ENCODE measurements around the gene NDUFAB1. TPM values are rescaled to one million over a fixed set of nuclear protein-coding genes. Genes with fewer than 3 reads are reported as not detected.
A peak's percentile ranks its signal among the peaks of the same experiment; 100 is the strongest.

The NDUFAB1 gene
- polyA plus RNA-seq, 2 of the 4 experiments (the other 2 are of a cell fraction) = 167 to 277 TPM

GRCh38 chr16:23567602-23568001, 28.5 kb downstream of the NDUFAB1 start:
- no peak overlapping the region for H3K27ac ChIP-seq
- CTCF ChIA-PET = interaction anchor here (1.7 to 5.1 kb wide), 2 partner anchors 9 to 17 kb away, joined by 3 to 20 read pairs; partner anchors contain the start of genes EARS2 and UBFD1
- no peak overlapping the region for H3K4me2 ChIP-seq
- no peak overlapping the region for H3K4me3 ChIP-seq
- ATAC-seq (peak; percentile 36 to 49; a peak in 3 of 6 replicates), DNase-seq (ENCODE audit: low read depth in 1 of 2, low spot score in 1 of 2) (no peak), FAIRE-seq (no peak)
- no peaks in the 10 kb centered on the region for H3K4me1 ChIP-seq
- TF ChIP-seq CHD4 (IDR thresholded peaks at IDR 0.05; ENCODE audit: borderline replicate concordance) (no peak), ATOH8 (CRISPR knock-in tag; IDR thresholded peaks at IDR 0.05; ENCODE audit: low read depth) (no peak), RCOR1 (IDR thresholded peaks at IDR 0.05; ENCODE audit: low read depth, low read length) (no peak), POLR2AphosphoS2 (conservative IDR thresholded peaks at IDR 0.05; ENCODE audit: low read length) (no peak), RFX5 (IDR thresholded peaks at IDR 0.05) (no peak), EP300 (IDR thresholded peaks at IDR 0.05) (no peak), HOXA7 (CRISPR knock-in tag; IDR thresholded peaks at IDR 0.05) (no peak), NFE2L2 (conservative IDR thresholded peaks at IDR 0.05; ENCODE audit: low read length) (no peak), FOXS1 (CRISPR knock-in tag; IDR thresholded peaks at IDR 0.05) (no peak), HMGXB4 (CRISPR knock-in tag; IDR thresholded peaks at IDR 0.05; ENCODE audit: borderline replicate concordance) (no peak), SMC3 (IDR thresholded peaks at IDR 0.05) (no peak), GATA3 (IDR thresholded peaks at IDR 0.05; ENCODE audit: borderline replicate concordance) (no peak), CBX8 (IDR thresholded peaks at IDR 0.05) (no peak), ZNF302 (CRISPR knock-in tag; IDR thresholded peaks at IDR 0.05) (no peak), ESRRA (IDR thresholded peaks at IDR 0.05; ENCODE audit: borderline replicate concordance, low read length) (no peak), MAX (IDR thresholded peaks at IDR 0.05) (no peak), CEBPB (IDR thresholded peaks at IDR 0.05) (no peak), RNF2 (IDR thresholded peaks at IDR 0.05; ENCODE audit: borderline replicate concordance, low read depth) (no peak)
- WGBS (ENCODE audit: missing lambda C conversion rate) = 90% methylated on average over 3 of the region's 3 CpGs
- POLR2A ChIA-PET = no interaction called here
- H3K9me3 ChIP-seq = no peaks in the 10 kb centered on the region

GRCh38 chr16:23566724-23567123, 29.4 kb downstream of the NDUFAB1 start:
- CTCF ChIA-PET = interaction anchor here (1.7 to 2.2 kb wide), 2 partner anchors 9 to 18 kb away, joined by 3 to 6 read pairs; partner anchors contain the start of genes EARS2 and UBFD1
- Histone ChIP-seq H3K4me1 (no peaks in the 10 kb centered on the region), H3K4me3 (no peak overlapping the region), H3K4me2 (no peak overlapping the region), H3K27ac (no peak overlapping the region), H3K9me3 (no peaks in the 10 kb centered on the region)
- DNase-seq (ENCODE audit: low read depth in 1 of 2, low spot score in 1 of 2) (no peak), ATAC-seq (no peak), FAIRE-seq (no peak)
- WGBS (ENCODE audit: missing lambda C conversion rate) = 90% methylated on average over 8 of the region's 8 CpGs
- POLR2A ChIA-PET = interaction anchor here (0.7 kb wide), 1 partner anchor 8 kb away, joined by 5 read pairs; no protein-coding TSS in a partner anchor
- TF ChIP-seq SREBF2 (IDR thresholded peaks at IDR 0.05) = no peak
- no peak for TF ChIP-seq CBX2 (IDR thresholded peaks at IDR 0.05; ENCODE audit: borderline replicate concordance, low read depth)
- no peak for TF ChIP-seq HOXB5 (CRISPR knock-in tag; IDR thresholded peaks at IDR 0.05)
- no peak for TF ChIP-seq NR3C1 (IDR thresholded peaks at IDR 0.05)
- no peak for TF ChIP-seq EHMT2 (IDR thresholded peaks at IDR 0.05; ENCODE audit: low read depth)
- no peak for TF ChIP-seq RFX5 (IDR thresholded peaks at IDR 0.05)
- TF ChIP-seq ZC3H11A (IDR thresholded peaks at IDR 0.05) = no peak
- no peak for TF ChIP-seq TFCP2L1 (CRISPR knock-in tag; IDR thresholded peaks at IDR 0.05)
- TF ChIP-seq ESRRA (IDR thresholded peaks at IDR 0.05; ENCODE audit: borderline replicate concordance, low read length) = no peak
- TF ChIP-seq POLR2A (IDR thresholded peaks at IDR 0.05; ENCODE audit: low read length) = no peak
- no peak for TF ChIP-seq HEYL (CRISPR knock-in tag; IDR thresholded peaks at IDR 0.05)
- TF ChIP-seq CTCF (IDR thresholded peaks at IDR 0.05) = no peak
- TF ChIP-seq RAD21 (conservative IDR thresholded peaks at IDR 0.05 in 1 of 2, IDR thresholded peaks at IDR 0.05 in 1 of 2) = no peak
- no peak for TF ChIP-seq CHD2 (IDR thresholded peaks at IDR 0.05; ENCODE audit: low read length, partially characterized antibody)
- TF ChIP-seq KDM1A (IDR thresholded peaks at IDR 0.05; ENCODE audit: low read depth) = no peak
- no peak for TF ChIP-seq PHF8 (IDR thresholded peaks at IDR 0.05; ENCODE audit: borderline replicate concordance, low read depth)
